GM12878 (cell line): ENCODE measurements around the gene CDKN2AIPNL. TPM values are rescaled to one million over a fixed set of nuclear protein-coding genes. Genes with fewer than 3 reads are reported as not detected.

Experiments
- E2F8 ChIP-seq: fragments of 450-650 bp; IDR thresholded peaks from 2 replicates; pipeline ENCODE4 v1.6.1; 2018; ENCODE audit warnings: mild to moderate bottlenecking, low read depth, moderate library complexity; ENCODE audit not compliant: partially characterized antibody
- ELK1 ChIP-seq: IDR thresholded peaks from 2 replicates; pipeline ENCODE4 v1.6.1; 2012; ENCODE audit warnings: low read depth, low read length, improper control_type of control experiment
- ETV6 ChIP-seq, 2 experiments: fragments of 450-650 bp in 1 of 2; IDR thresholded peaks in 1 of 2; conservative IDR thresholded peaks in 1 of 2; 2 replicates each; pipeline ENCODE4 v1.6.1; 2014; ENCODE audit warnings: antibody characterized with exemption in 1 of 2, borderline replicate concordance in 1 of 2, low read depth in 1 of 2, mild to moderate bottlenecking in 1 of 2, moderate library complexity in 1 of 2
- GABPA ChIP-seq: IDR thresholded peaks from 2 replicates; pipeline ENCODE4 v1.6.1; 2014; ENCODE audit warnings: antibody characterized with exemption, low read depth, mild to moderate bottlenecking, inconsistent platforms
- HSF1 ChIP-seq: fragments of 150-350 bp; IDR thresholded peaks from 2 replicates; pipeline ENCODE4 v1.6.1; 2014; ENCODE audit warnings: mild to moderate bottlenecking, low read depth, low read length
- POLR2A ChIP-seq: IDR thresholded peaks from 2 replicates; pipeline ENCODE4 v1.6.1; 2011; ENCODE audit warnings: low read depth, mild to moderate bottlenecking, low read length
- POLR2AphosphoS2 ChIP-seq: IDR thresholded peaks from 2 replicates; pipeline ENCODE4 v1.6.1; 2011; ENCODE audit warnings: low read depth, mild to moderate bottlenecking, low read length, improper control_type of control experiment, moderate library complexity
- PRDM15 ChIP-seq: fragments of 450-650 bp; formaldehyde crosslinking; IDR thresholded peaks from 2 replicates; pipeline ENCODE4 v1.4.0; 2020; ENCODE audit warnings: mild to moderate bottlenecking, moderate library complexity
- RBBP5 ChIP-seq: fragments of 200-600 bp; sonication (generic); conservative IDR thresholded peaks from 2 replicates; pipeline ENCODE4 v1.6.1; 2016
- RFX5 ChIP-seq: IDR thresholded peaks from 2 replicates; pipeline ENCODE4 v1.6.1; 2011; ENCODE audit warnings: low read depth, low read length, improper control_type of control experiment
- USF1 ChIP-seq: IDR thresholded peaks from 2 replicates; pipeline ENCODE4 v1.6.1; 2011; ENCODE audit warnings: borderline replicate concordance, low read depth, mild to moderate bottlenecking, moderate library complexity, mixed read lengths, low read length; ENCODE audit not compliant: insufficient read depth; ENCODE audit errors: extremely low read length
- YBX1 ChIP-seq: fragments of 450-650 bp; IDR thresholded peaks from 2 replicates; pipeline ENCODE4 v1.6.1; 2016; ENCODE audit warnings: antibody characterized with exemption
- polyA plus RNA-seq, 11 experiments: library from polyadenylated mRNA; depleted of rRNA in 4 of 11; unstranded in 6 of 11; stranded (reverse) in 5 of 11; fragments of >200 nt; fragmentation: Nextera tagmentation in 4 of 11; fragmentation: Illumina TruSeq in 1 of 11; extraction: Ambion mirVana in 4 of 11; extraction: Trizol in 1 of 11; gene quantifications; 1 replicate in 1 of 11; 2 replicates in 10 of 11; pipeline versions ENCODE4 v1.2.1 to v1.2.3, GENCODE V29; 2011 to 2016; ENCODE audit warnings: inconsistent platforms in 2 of 11, missing spikeins in 2 of 11, low read depth in 1 of 11
- total RNA-seq, 4 experiments: library from RNA; depleted of rRNA in 3 of 4; stranded (reverse); fragments of >200 nt in 3 of 4; fragmentation: Illumina TruSeq in 1 of 4; extraction: Trizol in 1 of 4; gene quantifications; 2 replicates each; pipeline versions ENCODE4 v1.2.1 to v1.2.3, GENCODE V29; 2013 to 2021

CDKN2AIPNL gene
- total and polyA plus RNA-seq, 10 of the 15 experiments (the other 5 are each of a cell fraction or from before 2014, with no cell fraction given), result 23.5 to 72.0 (median 36.6) TPM

- TF ChIP-seq PRDM15 (CRISPR knock-in tag) (no peak), POLR2AphosphoS2 (no peak), GABPA (no peak), HSF1 (no peak), USF1 (no peak), POLR2A (no peak), YBX1 (no peak), ELK1 (no peak), E2F8 (no peak), ETV6 (conservative IDR thresholded peaks at IDR 0.05 in 1 of 2, IDR thresholded peaks at IDR 0.05 in 1 of 2; ENCODE audit: borderline replicate concordance in 1 of 2, low read depth in 1 of 2) (no peak), RFX5 (no peak), RBBP5 (no peak)
Measured at GRCh38 chr5:134439210-134439654, 27.6 kb upstream of the CDKN2AIPNL start (continued).
